HG02885 (cell line): Measurements from ENCODE around the gene PUSL1.

ENCODE experiments used
- ATAC-seq: cut with Tn5 transposase; IDR thresholded peaks from one replicate; pipeline ENCODE4 v1.9.1; 2021; ENCODE audit warnings: mild to moderate bottlenecking; ENCODE audit not compliant: unreplicated experiment, poor library complexity

The PUSL1 gene

GRCh38 chr1:1307923-1308755 is at the start of gene PUSL1, which contains the start of gene ACAP3:
Gene PUSL1 (plus strand): TSS chr1:1308597. CDS start chr1:1308644, 47 bp downstream.
Gene ACAP3 (minus strand): TSS chr1:1307930. CDS start chr1:1307815, 115 bp downstream.
- ATAC-seq, result peak; percentile 69

GRCh38 chr1:1259119-1259488 is 49.3 kb upstream of the PUSL1 start:
- no peak for ATAC-seq

GRCh38 chr1:1259540-1259939 is 48.9 kb upstream of the PUSL1 start:
- ATAC-seq, result no peak

- no peak for ATAC-seq
These were observed 48.3 kb upstream of the PUSL1 start for GRCh38 chr1:1259951-1260600.

- no peak for ATAC-seq
These were observed 47.4 kb upstream of the PUSL1 start for GRCh38 chr1:1260843-1261560.

GRCh38 chr1:1262071-1262470 is 46.3 kb upstream of the PUSL1 start:
- no peak for ATAC-seq

GRCh38 chr1:1262758-1263157 is 45.6 kb upstream of the PUSL1 start:
- ATAC-seq, result no peak

GRCh38 chr1:1264026-1264425 is 44.4 kb upstream of the PUSL1 start:
- ATAC-seq, result no peak

GRCh38 chr1:1264868-1265272 is 43.5 kb upstream of the PUSL1 start:
- no peak for ATAC-seq

- ATAC-seq, result no peak
These were observed 40.7 kb upstream of the PUSL1 start for GRCh38 chr1:1267488-1268283.

- no peak for ATAC-seq
These were observed 40.1 kb upstream of the PUSL1 start for GRCh38 chr1:1268284-1268682.

GRCh38 chr1:1270813-1271212 is 37.6 kb upstream of the PUSL1 start:
- no peak for ATAC-seq

- ATAC-seq, result no peak
These were observed 35.8 kb upstream of the PUSL1 start for GRCh38 chr1:1272341-1273208.

- peak; percentile 15 for ATAC-seq
These were observed 35.2 kb upstream of the PUSL1 start for GRCh38 chr1:1273209-1273511.

- ATAC-seq, result peak; percentile 91
These were observed 34.7 kb upstream of the PUSL1 start, which contains the start of gene UBE2J2 for GRCh38 chr1:1273512-1274298. Gene UBE2J2 (minus strand): TSS chr1:1273854. CDS start chr1:1267992, 5,862 bp downstream.

GRCh38 chr1:1274299-1274930 is 34.0 kb upstream of the PUSL1 start:
- ATAC-seq, result no peak

GRCh38 chr1:1274931-1275431 is 33.4 kb upstream of the PUSL1 start:
- no peak for ATAC-seq

- ATAC-seq, result no peak
These were observed 32.6 kb upstream of the PUSL1 start for GRCh38 chr1:1275836-1276235.
